NCI-H1417 treated with DMSO at 0.1 percent for 48 hours (cell line): Measurements from ENCODE around the gene F11.
"Not testable (repeated sequence)": the region's sequence is repeated elsewhere in the genome, so short reads cannot be mapped to it uniquely, and the experiment has no call there.

Source experiments
- DNase-seq: peaks from one replicate; lab custom pipeline; 2025; lab: John Stamatoyannopoulos, UW

The F11 gene

DNA sequence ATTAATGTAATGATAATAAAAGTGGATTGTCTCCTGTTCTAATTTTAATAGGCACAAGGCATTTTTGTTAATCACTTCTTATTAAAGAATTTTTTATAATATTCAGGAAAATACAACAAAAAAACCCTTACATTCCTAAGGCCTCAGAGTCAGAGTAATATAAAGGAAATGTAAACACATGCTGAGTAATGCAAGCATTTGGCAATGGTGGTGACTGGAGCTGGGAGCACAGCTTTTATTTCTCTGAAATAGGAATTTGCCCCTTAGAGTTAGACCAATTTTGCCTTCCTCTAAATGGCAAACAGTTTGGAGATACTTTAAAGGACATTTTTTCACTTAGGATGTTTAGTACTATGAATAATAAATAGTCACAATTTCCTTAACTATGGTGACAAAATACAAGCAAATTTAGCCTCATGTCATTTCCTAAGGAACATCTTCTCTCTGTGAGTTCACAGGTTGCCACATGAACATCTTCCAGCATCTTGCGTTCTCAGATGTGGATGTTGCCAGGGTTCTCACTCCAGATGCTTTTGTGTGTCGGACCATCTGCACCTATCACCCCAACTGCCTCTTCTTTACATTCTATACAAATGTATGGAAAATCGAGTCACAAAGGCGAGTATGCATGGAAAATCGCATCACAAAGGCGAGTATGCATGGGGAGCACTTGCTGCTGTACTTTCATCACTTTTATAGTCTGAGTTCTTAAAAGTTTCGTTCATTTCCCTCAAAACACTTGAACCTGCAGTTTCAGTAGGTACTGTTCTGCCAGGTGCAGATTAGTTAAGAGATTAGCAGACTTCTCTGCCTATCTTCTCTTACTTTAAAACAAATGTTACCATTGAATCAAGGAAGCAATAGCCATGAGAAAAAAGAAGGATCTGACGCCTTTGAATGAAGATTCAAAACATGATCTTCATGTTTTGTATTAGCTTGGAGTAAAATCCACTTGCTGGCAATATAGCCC is 15.9 kb upstream of the F11 start:
- DNase-seq, result no peak

DNA sequence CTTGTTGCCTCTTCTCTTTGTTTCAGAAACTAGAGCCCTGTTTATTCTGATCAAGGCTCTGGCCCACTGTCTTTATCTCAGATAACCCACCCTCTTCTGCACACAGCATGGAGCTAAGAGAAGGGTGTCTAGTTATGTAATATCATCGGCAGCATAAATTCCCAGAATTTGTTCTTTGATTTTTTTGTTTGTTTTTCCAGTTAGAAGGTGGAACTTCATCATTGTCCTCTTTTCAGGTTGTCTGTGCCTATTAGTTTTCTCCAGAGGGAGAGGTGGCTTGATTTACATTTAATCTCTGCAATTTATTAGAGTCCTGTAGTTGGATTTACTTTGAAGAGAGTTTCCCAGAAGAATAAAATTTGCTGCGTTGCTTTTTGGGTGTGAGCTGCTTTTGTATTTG is 15.2 kb upstream of the F11 start:
- DNase-seq, result no peak

DNA sequence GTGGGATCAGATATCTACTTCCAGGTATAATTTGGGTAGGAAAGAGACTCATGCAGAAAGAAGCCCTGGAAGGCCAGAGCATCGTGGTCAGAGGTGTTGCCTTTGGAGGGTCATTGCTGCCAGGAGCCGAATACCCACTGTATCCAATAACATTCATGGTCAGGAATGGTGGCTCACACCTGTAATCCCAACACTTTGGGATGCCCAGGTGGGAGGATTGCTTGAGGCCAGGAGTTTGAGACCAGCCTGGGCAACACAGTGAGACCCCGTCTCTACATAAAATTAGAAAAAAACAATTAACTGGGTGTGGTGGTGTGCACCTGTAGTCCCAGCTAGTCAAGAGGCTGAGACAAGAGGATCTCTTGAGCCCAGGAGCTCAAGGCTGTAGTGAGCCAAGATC is 10.9 kb upstream of the F11 start:
- DNase-seq, result no peak

DNA sequence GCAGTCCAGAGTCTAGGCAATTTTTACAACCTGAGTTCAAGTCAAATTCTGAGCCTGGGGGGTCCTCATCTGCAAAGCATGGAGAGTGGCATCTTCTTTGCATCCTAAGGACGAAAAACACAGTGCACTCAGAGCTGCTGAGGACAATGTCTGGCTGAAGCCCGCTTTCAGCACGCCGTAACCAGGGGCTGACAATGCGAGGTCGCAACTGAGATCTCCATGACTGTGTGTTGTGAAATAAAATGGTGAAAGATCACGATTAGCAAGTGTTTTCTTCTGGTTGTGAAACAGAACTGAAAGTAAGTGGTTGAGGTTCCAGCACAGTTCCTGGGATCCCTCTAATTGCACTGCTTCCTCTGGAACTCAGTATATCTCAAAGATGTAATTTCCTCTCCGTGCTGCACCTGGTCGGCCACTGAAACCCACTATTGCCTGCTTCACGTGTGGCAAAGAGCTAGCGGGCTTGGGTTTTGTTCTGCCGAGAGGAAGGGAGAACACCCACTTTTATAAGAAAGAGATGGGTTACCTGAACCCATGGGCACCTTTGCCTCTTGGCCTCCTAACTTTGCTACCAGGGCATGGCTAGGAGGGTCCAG is 7.7 kb upstream of the F11 start:
- DNase-seq, result no peak

DNA sequence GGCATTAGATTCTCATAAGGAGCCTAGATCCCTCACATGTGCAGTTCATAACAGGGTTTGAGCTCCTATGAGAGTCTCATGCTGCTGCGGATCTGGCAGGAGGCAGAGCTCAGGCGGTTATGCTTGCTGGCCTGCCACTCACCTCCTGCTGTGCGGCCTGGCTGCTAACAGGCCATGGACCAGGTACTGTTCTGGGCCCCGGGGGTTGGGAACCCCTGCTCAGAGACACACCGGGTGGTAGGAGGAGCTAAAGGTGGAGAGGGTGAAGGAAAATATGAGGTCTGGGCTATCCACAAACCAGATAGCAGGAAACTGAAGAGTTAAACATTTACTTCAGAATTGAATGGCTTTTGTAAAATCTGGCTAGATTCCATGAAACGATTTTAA is 5.9 kb upstream of the F11 start:
- DNase-seq, result no peak

DNA sequence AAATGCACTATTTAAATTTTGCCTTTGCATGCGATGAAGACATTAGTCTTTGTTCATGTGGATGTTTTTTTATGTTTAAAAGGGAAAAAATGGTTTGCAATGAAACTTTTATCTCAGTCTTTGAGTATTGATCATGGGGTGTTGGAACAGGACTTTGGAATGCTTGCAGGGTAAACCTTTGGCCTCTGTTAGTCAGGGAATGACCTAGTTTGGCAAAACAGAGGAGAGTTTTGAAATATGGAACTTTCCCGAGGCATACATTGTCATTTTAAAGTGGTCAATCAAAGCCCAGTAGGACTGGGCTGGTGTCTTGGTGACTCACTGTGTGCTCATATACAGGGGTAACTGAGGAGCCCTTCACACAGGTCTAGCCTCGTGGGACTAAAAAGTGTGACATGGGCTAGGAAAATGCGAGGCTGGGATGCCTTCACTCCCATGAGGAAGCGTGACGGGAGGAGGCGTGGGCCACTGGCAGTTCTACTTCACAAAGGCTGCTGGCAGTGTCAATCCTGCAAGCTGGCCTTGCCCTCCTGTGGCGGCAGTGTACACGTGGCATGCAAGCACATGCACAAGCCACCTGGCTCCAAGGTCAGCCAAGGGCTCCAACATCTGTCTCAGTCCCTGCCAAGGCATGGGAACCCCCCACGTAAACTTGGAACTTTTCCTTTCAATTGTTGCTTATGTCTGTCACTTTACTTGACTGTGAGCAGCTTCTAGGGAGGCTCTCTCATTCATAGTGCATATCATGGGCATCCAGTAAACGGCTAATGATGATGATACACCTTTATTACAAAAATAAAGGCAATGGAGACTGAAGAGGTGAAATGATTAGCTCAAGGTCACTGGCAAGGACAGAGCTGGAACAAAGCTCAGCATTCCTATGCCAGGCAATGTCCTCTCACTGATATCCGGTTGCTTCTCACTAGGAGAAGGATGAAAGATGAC is 5.2 kb upstream of the F11 start:
- no peak for DNase-seq

DNA sequence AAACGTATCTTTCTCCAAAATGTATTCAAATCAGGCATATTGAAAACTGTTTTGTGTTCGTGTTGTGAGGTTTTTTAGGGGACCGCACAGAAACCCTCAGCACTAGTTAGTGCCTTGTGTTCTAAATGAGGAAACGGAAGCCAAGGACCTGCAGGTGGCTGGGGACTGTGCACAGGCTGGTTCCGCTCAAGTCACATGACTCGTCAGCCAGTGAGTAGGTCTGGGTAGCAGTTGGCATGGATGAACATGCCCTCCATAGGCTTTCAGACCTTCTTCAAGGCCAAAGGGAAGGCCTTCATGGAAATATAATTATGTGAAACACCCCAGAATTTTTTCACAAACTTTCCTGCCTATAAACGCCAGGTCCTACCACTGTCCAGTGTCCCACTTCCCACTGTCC is 1.3 kb upstream of the F11 start:
- no peak for DNase-seq

DNA sequence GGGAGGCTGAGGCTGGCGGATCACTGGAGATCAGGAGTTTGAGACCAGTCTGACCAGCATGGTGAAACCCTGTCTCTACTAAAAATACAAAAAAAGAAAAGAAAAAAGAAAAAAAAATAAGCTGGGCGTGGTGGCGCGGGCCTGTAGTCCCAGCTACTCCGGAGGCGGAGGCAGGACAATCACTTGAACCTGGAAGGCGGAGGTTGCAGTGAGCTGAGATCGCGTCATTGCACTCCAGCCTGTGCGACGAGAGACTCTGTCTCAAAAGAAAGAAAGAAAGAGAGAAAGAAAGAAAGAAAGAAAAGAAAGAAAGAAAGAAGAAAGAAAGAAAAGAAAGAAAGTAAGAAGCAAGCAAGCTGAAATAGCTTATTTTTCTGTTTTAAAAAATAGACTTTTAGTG is 739 bp upstream of the F11 start:
- DNase-seq, result not testable (repeated sequence)

DNA sequence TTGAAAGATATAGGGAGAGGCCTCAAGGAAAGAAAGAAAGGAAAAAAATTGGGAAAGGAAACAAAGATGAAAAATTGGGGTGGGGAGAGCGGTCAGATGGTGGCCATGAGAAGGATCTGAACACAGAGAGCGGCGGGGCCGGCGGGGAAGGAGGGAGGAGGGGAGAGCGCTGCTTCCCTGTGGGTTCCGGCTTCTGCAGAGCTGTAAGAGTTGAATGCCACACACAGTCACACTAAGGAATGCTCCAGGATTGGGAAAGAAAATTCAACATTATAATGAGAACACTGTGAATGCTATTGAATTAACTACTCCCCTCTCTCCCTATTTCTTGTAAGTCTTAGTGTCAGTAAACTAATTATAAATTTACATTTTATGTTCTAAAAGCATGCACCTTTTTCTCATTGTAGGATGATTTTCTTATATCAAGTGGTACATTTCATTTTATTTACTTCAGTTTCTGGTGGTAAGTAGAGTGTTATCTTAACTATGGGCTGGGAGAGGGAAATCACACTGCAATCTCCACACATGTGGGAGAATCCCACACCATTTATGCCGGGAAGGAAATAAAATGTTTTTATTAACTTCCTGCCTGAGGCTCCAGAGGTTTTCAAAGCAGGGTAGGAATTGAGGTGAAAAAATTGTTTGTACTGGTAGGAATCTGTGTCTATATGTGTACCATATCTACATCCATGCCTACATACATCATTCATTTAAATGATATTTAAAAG is 904 bp downstream of the F11 start:
- no peak for DNase-seq

DNA sequence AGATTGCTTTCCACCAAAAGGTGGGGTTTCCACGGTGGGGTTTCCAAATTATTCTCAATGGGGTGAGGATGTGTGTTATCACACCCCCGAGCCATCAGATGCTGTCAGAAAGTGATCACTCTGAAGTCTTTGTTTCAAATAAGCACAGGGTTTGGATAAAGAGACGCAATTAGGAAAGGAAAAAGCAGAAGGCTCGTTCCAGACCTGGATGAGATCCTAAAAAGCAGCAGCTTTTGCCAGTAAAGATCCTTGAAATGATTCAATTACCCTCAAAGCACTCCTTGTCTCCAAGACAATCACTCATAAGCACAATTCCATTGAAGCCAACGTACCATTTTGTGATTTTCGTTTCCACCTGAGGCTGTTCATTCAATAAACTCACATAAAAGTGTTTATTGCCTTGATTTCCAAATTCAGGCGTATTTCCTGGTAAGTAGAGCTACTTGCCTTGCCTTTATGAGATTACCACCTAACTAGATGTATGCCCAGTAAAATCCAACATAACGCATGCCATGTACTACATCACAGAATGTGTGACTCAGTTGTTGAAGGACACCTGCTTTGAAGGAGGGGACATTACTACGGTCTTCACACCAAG is 5.2 kb downstream of the F11 start:
- no peak for DNase-seq

DNA sequence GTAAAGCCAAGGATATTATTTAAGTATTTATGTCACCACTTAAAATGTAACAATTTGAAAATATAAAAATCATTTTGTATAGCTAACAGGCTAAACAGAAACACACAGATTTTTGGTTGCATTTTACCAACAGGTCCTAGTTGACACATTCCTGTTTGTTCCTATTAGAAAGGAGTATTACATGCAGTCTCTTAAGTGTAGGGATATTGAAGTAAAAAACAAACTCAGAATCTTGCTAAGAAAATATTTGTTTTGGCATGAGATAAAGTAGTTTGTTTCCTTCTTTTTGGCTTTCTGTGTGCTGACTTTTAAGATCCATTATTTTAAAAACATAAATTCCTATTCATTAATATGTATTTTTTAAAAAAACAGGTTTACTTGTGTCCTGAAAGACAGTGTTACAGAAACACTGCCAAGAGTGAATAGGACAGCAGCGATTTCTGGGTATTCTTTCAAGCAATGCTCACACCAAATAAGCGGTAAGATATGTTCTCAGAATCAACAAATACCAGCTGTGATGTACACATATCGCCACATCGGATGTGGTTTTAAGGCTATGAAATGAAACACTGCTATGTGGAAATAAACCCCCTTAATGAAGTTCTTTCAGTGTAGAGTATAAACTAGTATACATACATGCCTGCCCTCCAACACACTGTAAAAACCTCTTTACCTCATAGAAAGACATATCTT is 6.9 kb downstream of the F11 start:
- no peak for DNase-seq

DNA sequence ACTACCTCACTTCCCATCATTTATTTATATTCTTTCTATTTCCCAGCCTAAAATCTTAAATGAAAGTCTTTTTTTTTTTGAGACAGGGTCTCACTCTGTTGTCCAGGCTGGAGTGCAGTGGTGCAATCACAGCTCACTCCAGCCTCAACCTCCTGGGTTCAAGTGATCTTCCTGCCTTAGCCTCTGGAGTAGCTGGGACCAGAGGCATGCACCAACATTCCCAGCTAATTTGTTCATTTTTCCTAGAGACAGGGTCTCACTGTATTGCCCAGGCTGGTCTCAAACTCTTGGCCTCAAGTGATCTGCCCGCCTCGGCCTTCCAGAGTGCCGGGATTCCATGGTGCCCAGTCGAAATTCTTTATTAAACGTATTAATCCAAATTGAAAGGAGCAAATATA is 7.4 kb downstream of the F11 start:
- not testable (repeated sequence) for DNase-seq

DNA sequence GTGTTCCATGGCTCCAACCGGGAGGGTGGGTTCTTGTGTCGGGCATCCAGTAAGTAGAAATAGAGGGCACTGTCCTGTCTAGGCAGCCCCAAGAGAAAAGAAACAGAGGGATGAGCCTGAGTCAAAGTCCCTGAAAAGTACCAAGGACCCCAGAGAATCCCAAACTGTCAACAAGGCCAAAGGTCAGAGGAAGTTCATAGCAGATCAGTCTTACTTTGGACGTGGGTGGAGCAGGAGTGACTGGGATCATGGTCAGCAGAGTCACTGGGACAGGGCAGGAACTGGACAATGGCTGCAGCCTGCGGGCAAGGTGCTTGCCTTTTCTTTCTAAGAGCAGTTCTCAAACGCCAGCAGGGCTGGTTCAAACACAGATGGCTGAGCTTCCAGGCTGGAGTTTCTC is 17.3 kb downstream of the F11 start:
- no peak for DNase-seq

DNA sequence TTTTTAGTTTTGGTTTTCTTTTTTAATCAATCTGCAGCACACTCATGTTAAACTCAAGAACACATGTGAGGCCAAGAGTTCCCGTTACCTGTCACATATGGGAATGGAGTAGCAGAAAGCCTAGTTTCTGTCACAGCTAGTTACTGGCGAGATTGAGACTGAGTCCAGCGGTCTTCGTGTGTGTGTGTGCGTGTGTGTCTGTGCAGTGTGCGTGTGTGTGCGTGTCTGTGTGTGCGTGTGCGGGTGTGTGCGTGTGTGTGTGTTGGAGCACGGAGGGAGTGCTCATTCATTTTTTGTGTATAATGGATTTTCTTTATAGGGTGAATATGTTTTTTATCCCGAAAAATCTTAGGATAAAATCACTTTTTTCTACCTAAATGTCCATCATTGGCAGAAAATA is 19.2 kb downstream of the F11 start:
- DNase-seq, result no peak

DNA sequence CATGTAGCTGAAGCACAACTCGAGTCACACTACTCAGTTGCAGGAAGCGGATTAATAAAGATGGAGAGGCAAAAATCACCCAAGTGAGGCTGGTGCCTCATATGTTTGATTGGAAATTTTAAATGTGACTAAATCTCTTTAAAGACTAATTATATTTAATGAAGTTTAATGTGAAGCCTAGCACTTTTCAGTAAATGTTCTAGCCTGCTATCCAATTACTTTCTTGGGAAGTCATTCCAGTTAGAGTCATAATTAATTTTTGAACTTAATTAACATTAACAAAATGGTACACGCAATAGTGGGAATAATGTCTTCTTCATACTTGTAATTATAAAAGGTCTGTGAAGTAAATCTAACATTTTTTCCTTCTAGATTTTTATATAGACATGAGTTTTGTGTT is 20.6 kb downstream of the F11 start:
- DNase-seq, result no peak

DNA sequence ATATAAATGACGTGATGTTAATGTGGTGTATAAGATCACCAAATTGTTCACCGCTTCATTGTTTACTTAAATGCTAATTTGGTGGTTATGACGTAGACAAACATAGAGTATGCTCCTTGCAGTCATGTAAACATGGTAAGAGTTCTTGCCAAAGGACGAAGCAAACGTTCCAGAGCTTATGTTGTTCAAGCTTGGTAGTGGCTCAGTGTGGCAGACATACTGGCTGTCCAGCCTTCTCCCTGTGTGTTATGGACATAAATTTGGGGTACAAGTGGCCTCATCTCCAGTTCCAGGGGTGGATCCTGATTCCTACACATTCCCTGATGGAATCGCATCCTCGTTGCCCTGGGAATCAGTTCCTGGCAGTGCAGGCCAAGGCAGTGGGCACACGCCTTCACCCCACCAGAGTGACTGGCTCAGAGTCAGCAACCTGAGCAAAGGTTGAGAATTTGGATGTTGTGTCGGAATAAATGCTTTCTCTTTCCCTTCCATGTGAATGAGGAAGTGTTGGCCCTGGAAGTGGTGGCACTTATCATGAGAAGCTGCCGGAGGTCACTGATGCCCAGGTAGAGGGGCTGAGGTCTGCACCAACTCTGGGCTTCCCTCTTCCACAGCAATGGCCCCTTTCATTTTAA is 25.4 kb downstream of the F11 start:
- no peak for DNase-seq

DNA sequence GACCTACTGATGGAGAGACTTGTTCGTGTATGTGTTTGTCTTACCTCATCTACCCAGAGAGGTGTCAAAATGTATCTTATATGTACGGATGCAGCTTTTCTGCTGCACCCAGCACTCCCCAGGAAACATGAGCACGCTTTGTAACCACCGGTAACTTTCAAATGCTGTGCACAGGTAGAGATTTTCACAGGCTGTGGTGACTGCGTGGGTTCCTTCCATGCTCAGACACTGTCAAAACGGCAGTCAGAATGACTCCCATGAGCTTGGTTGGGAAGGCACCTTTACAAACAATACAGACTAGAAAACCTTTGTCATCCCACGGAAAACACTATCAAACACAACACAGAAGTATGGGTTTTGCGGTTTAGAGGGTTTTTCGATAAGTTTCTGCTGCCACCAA is 28.2 kb downstream of the F11 start:
- DNase-seq, result no peak

DNA sequence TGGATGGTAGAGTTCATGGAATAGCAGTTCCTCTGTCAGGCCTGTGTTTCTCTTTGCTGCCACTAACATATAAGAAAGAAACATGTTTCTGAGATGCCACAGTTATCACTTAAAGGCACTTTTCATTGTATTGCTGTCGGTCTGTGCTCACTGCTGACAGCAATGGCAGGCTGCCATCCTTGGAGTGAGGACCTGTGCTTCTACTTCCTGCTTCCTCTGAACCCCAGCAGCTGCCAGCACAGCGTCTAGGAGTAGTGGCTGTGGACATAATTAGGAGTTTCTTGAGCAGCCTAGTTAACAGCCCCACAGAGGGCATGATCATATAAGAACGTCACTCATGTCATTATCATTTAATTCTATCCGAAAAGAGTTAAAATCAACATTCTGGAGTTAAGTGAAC is 30.5 kb downstream of the F11 start:
- no peak for DNase-seq

DNA sequence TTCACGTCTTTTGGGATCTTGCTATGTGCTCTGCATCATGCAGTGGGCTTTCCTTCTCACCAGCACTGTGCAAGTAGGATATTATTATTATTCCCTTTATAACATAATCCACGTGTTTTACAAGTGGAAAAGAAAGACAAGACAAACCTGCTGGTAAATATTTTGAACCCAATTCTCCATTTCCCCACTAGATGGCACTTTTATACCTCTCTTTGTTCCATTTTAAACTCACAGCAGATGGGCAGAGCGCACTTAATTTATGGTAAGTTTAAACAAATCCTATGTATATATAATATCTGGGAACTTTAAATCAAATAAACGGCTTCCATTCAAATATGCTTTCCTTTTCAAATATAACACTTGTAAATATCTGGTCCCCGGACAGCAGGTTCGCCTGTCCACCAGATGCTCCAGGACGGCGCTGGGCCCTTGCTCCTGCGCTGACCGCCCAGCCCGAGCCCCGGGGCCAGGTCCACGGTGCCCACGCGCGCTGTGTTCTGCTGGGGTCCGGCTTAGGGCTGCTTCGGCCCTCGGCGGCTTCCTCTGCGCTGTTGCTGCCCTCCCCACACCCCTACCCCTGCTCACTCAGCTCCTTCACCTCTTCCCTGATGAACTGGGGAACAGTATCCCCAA is 31.1 kb downstream of the F11 start:
- peak; percentile 13 for DNase-seq
